ENCODE results near the gene GCAT.

The GCAT gene

GRCh38 chr22:37811867-37812266 lies 4.1 kb downstream of the GCAT start:
- no peak for DNase-seq

- no peak for DNase-seq
Measured at GRCh38 chr22:37812869-37813678, 5.3 kb downstream of the GCAT start.

- no peak for DNase-seq
Measured at GRCh38 chr22:37815593-37815992, 7.9 kb downstream of the GCAT start.

GRCh38 chr22:37816543-37817180 lies 8.9 kb downstream of the GCAT start:
- DNase-seq, result no peak

- peak; percentile 58 for DNase-seq
Measured at GRCh38 chr22:37817705-37818408, 10.1 kb downstream of the GCAT start.

GRCh38 chr22:37818409-37819104 lies 10.8 kb downstream of the GCAT start:
- DNase-seq, result peak; percentile 6

- no peak for DNase-seq
Measured at GRCh38 chr22:37819105-37819433, 11.3 kb downstream of the GCAT start.

GRCh38 chr22:37820350-37820749 lies 12.6 kb downstream of the GCAT start:
- no peak for DNase-seq

- DNase-seq, result no peak
Measured at GRCh38 chr22:37822079-37822833, 14.5 kb downstream of the GCAT start.

- peak; percentile 26 for DNase-seq
Measured at GRCh38 chr22:37823134-37823985, 15.6 kb downstream of the GCAT start, which contains the start of gene GALR3. Gene GALR3 (plus strand): TSS chr22:37823382. CDS start chr22:37823407, 25 bp downstream.

GRCh38 chr22:37824674-37825641 lies 17.2 kb downstream of the GCAT start:
- no peak for DNase-seq

- DNase-seq, result no peak
Measured at GRCh38 chr22:37827056-37827455, 19.3 kb downstream of the GCAT start.

GRCh38 chr22:37830093-37830842 lies 22.5 kb downstream of the GCAT start:
- no peak for DNase-seq

- no peak for DNase-seq
Measured at GRCh38 chr22:37831472-37831871, 23.7 kb downstream of the GCAT start.

- no peak for DNase-seq
Measured at GRCh38 chr22:37832022-37832857, 24.5 kb downstream of the GCAT start.

- no peak for DNase-seq
Measured at GRCh38 chr22:37842015-37842793, 34.5 kb downstream of the GCAT start.

- peak; percentile 40 for DNase-seq
Measured at GRCh38 chr22:37843741-37844089, 36.0 kb downstream of the GCAT start.

GRCh38 chr22:37844904-37845329 lies 37.2 kb downstream of the GCAT start:
- no peak for DNase-seq
